Peyer's patch (tissue), 4 donors: ENCODE measurements around the gene PCGF6. TPM values are rescaled to one million over a fixed set of nuclear protein-coding genes. Genes with fewer than 3 reads are reported as not detected.

Experiments
- DNase-seq, 3 donors: peaks; one replicate each; pipeline ENCODE4 v3.0.0-alpha.2; 2017 to 2019
- H3K27ac ChIP-seq, 4 donors: fragments of 200-600 bp; sonication (generic); one replicate each; pipeline ENCODE4 v1.5.1; 2016 to 2019
- H3K27me3 ChIP-seq, 2 donors: fragments of 200-600 bp; sonication (generic); one replicate each; pipeline ENCODE4 v1.5.1; 2019
- H3K36me3 ChIP-seq, 3 donors: fragments of 200-600 bp; sonication (generic); one replicate each; pipeline ENCODE4 v1.5.1; 2016 to 2019
- H3K4me1 ChIP-seq, 4 donors: fragments of 200-600 bp; sonication (generic); one replicate each; pipeline ENCODE4 v1.5.1; 2016 to 2019
- H3K4me3 ChIP-seq, 4 donors: fragments of 200-600 bp; sonication (generic); 1 replicate in 3 of 4; 2 replicates in 1 of 4; pipeline ENCODE4 v1.5.1; 2016 to 2019; ENCODE audit warnings: mild to moderate bottlenecking in 1 of 4
- H3K9me3 ChIP-seq, 4 donors: fragments of 200-600 bp; sonication (generic); one replicate each; pipeline ENCODE4 v1.5.1; 2016 to 2019; ENCODE audit warnings: mild to moderate bottlenecking in 1 of 4
- POLR2A ChIP-seq, 2 donors: fragments of 450-650 bp; IDR thresholded peaks; one replicate each; pipeline ENCODE4 v1.5.1; 2017; ENCODE audit warnings: antibody characterized with exemption in 2 of 2, mild to moderate bottlenecking in 2 of 2, moderate library complexity in 2 of 2
- total RNA-seq, 4 donors: library from RNA; depleted of rRNA; stranded (reverse); fragments of >200 nt; gene quantifications; one replicate each; pipeline ENCODE4 v1.1.0, GENCODE V29; 2016
- TF ChIP-seq, protein P1 (sequence below), 6 experiments: fragments of 450-650 bp in 4 of 6; fragments of 200-600 bp in 2 of 6; sonication (generic) in 1 of 6; IDR thresholded peaks; one replicate each; pipeline ENCODE4 v1.5.1; 2017 to 2019; ENCODE audit warnings: antibody characterized with exemption in 6 of 6, mild to moderate bottlenecking in 3 of 6, moderate library complexity in 1 of 6

PCGF6 gene
- total RNA-seq, 4 donors from 2014 or later: 6.6 to 25.6 (median 10.1) TPM

DNA sequence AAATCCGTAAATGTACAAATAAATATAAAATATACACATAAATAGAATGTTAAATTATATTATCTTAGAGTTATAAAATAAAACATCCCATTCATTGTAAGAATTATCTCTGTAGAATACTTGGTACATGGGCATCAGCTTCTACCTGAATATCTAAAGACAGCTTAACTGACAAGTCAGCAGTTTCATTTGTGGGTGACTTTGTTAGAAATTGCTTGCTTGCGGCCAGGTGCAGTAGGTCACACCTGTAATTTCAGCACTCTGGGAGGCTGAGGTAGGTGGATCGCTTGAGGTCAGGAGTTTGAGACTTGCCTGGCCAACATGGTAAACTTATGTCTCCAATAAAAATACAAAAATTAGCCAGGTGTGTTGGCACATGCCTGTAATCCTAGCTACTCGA is 14.6 kb downstream of the PCGF6 start:
- H3K36me3 ChIP-seq: peaks cover 0 to 37% (median 0%) of the 10 kb centered on the region in 3 donors
- TF ChIP-seq POLR2A (IDR thresholded peaks at IDR 0.05): no peak
- no peak for DNase-seq
- no peaks in the 10 kb centered on the region for H3K27me3 ChIP-seq
- no peaks in the 10 kb centered on the region for H3K4me1 ChIP-seq
- no peak overlapping the region for H3K4me3 ChIP-seq
- H3K9me3 ChIP-seq: no peaks in the 10 kb centered on the region
- no peak overlapping the region for H3K27ac ChIP-seq

DNA sequence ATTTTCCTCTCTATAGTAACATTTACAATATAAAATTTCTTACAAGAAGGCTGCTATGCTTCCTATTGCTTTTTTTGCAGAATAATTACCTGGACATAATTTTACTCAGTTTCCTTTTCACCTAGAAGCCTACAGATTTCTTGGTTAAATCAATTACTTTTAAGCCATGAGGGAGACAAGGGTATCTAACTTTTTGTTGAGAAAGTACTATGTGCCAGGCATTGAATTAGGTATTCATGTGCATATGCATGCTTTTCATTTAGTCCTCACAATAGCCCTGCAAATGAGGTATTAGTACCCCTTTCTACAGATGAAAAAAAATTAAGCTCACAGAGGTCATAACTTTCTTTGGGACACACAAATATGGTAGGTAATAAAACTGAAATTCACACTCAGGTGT is 16.4 kb downstream of the PCGF6 start:
- no peak for TF ChIP-seq POLR2A (IDR thresholded peaks at IDR 0.05)
- TF ChIP-seq, protein P1, sequence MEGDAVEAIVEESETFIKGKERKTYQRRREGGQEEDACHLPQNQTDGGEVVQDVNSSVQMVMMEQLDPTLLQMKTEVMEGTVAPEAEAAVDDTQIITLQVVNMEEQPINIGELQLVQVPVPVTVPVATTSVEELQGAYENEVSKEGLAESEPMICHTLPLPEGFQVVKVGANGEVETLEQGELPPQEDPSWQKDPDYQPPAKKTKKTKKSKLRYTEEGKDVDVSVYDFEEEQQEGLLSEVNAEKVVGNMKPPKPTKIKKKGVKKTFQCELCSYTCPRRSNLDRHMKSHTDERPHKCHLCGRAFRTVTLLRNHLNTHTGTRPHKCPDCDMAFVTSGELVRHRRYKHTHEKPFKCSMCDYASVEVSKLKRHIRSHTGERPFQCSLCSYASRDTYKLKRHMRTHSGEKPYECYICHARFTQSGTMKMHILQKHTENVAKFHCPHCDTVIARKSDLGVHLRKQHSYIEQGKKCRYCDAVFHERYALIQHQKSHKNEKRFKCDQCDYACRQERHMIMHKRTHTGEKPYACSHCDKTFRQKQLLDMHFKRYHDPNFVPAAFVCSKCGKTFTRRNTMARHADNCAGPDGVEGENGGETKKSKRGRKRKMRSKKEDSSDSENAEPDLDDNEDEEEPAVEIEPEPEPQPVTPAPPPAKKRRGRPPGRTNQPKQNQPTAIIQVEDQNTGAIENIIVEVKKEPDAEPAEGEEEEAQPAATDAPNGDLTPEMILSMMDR (IDR thresholded peaks at IDR 0.05): no peak
- DNase-seq: no peak
- H3K4me1 ChIP-seq: no peaks in the 10 kb centered on the region
- no peaks in the 10 kb centered on the region for H3K27me3 ChIP-seq
- H3K36me3 ChIP-seq: peaks cover 0 to 52% (median 0%) of the 10 kb centered on the region in 3 donors
- no peak overlapping the region for H3K27ac ChIP-seq
- H3K4me3 ChIP-seq: no peak overlapping the region
- no peaks in the 10 kb centered on the region for H3K9me3 ChIP-seq

DNA sequence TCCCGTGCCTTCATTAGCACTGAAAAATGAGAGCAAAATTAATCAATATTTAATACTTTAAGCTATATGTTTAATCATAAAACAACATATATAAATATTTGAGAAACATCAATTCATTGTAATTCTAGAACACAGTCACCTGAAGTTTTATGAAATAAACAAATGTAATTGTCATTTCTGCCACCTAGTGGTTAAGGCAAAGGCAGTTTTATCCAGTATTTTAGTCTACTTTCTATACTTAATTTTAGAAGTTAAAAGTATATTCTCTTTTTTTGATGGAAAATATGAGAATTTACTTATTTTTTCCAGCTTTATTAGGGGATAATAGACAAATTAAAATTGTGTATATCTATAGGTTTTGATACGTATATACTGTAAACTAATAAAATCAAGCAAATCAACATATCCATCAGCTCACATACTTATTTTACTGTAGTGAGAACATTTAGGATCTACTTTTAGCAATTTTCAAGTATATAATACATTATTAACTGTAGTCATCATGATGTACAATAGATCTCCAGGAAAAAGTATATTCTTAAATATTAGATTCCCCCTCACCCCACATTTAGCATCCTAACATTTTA is 16.9 kb downstream of the PCGF6 start:
- H3K27me3 ChIP-seq: no peaks in the 10 kb centered on the region
- no peak for TF ChIP-seq POLR2A (IDR thresholded peaks at IDR 0.05)
- TF ChIP-seq, protein P1 (IDR thresholded peaks at IDR 0.05): peak; percentile 42 to 51 (median 48)
- H3K4me1 ChIP-seq: no peaks in the 10 kb centered on the region
- no peaks in the 10 kb centered on the region for H3K9me3 ChIP-seq
- H3K36me3 ChIP-seq: peaks cover 0 to 57% (median 0%) of the 10 kb centered on the region in 3 donors
- no peak for DNase-seq
- no peak overlapping the region for H3K27ac ChIP-seq
- no peak overlapping the region for H3K4me3 ChIP-seq

DNA sequence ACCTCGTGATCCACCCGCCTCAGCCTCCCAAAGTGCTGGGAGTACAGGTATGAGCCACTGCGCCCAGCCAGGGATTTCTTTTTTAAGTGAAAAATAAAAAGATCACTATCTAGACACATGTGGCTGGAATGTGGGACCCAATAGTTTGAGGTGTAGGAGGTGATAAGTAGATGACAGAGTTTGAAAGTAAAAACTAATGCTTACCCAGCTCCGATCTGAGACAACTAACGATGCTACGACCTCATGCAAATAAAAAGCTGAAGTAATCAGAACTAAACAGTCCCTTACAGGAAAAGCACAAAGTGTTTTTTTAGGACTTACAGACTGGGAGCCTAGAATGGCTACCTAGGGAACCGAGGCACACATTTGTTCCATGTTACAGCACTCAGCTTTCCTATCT is 23.0 kb downstream of the PCGF6 start:
- H3K9me3 ChIP-seq: no peaks in the 10 kb centered on the region
- DNase-seq: no peak
- H3K36me3 ChIP-seq: peaks cover 0 to 81% (median 0%) of the 10 kb centered on the region in 3 donors
- no peak overlapping the region for H3K4me3 ChIP-seq
- TF ChIP-seq, protein P1 (IDR thresholded peaks at IDR 0.05): no peak
- TF ChIP-seq POLR2A (IDR thresholded peaks at IDR 0.05): no peak
- H3K27me3 ChIP-seq: no peaks in the 10 kb centered on the region
- no peaks in the 10 kb centered on the region for H3K4me1 ChIP-seq
- H3K27ac ChIP-seq: no peak overlapping the region

DNA sequence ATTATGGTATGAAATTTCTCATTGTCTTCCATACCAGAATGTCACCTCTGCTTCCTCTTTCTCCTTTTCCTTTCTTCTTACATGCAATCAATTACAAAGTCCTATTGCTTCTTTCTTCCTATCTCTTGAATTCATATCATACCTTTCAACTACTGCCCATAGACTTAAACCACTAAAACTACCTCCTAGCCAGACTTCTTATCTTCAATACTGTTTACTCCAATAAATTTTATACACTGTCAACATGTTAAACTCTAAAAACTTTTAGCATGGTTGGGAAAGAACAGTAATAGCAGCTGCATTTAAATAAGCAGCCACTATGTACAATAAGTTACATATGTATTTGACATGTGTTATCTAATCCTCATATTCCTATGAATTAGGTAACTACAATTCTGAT is 34.9 kb downstream of the PCGF6 start:
- Histone ChIP-seq H3K9me3 (no peaks in the 10 kb centered on the region), H3K36me3 (peaks cover 0 to 59% (median 0%) of the 10 kb centered on the region in 3 donors)

DNA sequence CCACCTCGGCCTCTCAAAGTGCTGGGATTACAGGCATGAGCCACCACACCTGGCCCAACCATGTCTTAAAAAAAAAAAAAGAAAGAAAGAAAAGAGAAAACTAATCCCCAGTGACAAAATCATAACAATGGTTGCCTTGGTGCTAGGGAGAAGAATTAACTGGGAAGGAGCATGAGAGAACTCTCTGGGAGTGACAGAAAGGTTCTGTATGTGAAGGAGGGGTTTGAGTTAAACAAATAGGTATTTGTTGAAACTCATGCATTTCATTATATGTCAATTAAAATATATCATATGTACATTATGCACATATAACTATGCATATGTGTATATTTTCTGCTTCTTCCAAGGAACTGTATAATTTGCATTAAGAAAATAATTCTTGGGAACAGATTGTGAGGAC is 40.7 kb downstream of the PCGF6 start:
- DNase-seq: no peak
- no peak overlapping the region for H3K27ac ChIP-seq
- H3K4me1 ChIP-seq: no peaks in the 10 kb centered on the region
- H3K27me3 ChIP-seq: no peaks in the 10 kb centered on the region
- no peak overlapping the region for H3K4me3 ChIP-seq
- TF ChIP-seq, protein P1 (IDR thresholded peaks at IDR 0.05): no peak
- TF ChIP-seq POLR2A (IDR thresholded peaks at IDR 0.05): no peak
- peaks cover 0 to 73% (median 0%) of the 10 kb centered on the region in 3 donors for H3K36me3 ChIP-seq
- no peaks in the 10 kb centered on the region for H3K9me3 ChIP-seq

More for the DNA sequence above, 34.9 kb downstream of the PCGF6 start:
- TF ChIP-seq, protein P1 (IDR thresholded peaks at IDR 0.05): no peak
- TF ChIP-seq POLR2A (IDR thresholded peaks at IDR 0.05): no peak
- DNase-seq: no peak
- Histone ChIP-seq H3K27ac (no peak overlapping the region), H3K4me1 (no peaks in the 10 kb centered on the region), H3K27me3 (no peaks in the 10 kb centered on the region), H3K4me3 (no peak overlapping the region)
